NT2/D1 (cell line): ENCODE results near the gene PLCB3.

ENCODE experiments used
- DNase-seq: peaks from one replicate; pipeline ENCODE4 v3.0.0-alpha.2; 2011; ENCODE audit warnings: low read depth, low spot score
- H3K27me3 ChIP-seq: 2 replicates; pipeline ENCODE4 v1.6.0; 2011; ENCODE audit warnings: mild to moderate bottlenecking; ENCODE audit not compliant: insufficient read length, insufficient read depth
- H3K36me3 ChIP-seq: 2 replicates; pipeline ENCODE4 v1.6.1; 2011; ENCODE audit warnings: mild to moderate bottlenecking, low read length, mixed read lengths; ENCODE audit not compliant: insufficient read depth, insufficient read length
- H3K4me1 ChIP-seq: 2 replicates; pipeline ENCODE4 v1.5.1; 2011; ENCODE audit not compliant: insufficient read depth, insufficient read length
- H3K4me3 ChIP-seq: 2 replicates; pipeline ENCODE4 v1.5.1; 2011; ENCODE audit warnings: low read depth; ENCODE audit not compliant: insufficient read length
- H3K9ac ChIP-seq: 2 replicates; pipeline ENCODE4 v1.6.0; 2011; ENCODE audit warnings: low read depth; ENCODE audit not compliant: insufficient read length
- H3K9me3 ChIP-seq: 2 replicates; pipeline ENCODE4 v1.5.1; 2011; ENCODE audit warnings: mild to moderate bottlenecking, low read length; ENCODE audit not compliant: insufficient read depth
- SUZ12 ChIP-seq: IDR thresholded peaks from 2 replicates; pipeline ENCODE4 v1.6.1; 2011; ENCODE audit not compliant: insufficient read length, insufficient read depth; ENCODE audit errors: extremely low read depth
- YY1 ChIP-seq: IDR thresholded peaks from 2 replicates; pipeline ENCODE4 v1.6.1; 2011; ENCODE audit not compliant: insufficient read length, insufficient read depth
- ZNF274 ChIP-seq: IDR thresholded peaks from 2 replicates; pipeline ENCODE4 v1.6.1; 2011; ENCODE audit warnings: mild to moderate bottlenecking, low read depth, low read length

PLCB3 gene

DNA sequence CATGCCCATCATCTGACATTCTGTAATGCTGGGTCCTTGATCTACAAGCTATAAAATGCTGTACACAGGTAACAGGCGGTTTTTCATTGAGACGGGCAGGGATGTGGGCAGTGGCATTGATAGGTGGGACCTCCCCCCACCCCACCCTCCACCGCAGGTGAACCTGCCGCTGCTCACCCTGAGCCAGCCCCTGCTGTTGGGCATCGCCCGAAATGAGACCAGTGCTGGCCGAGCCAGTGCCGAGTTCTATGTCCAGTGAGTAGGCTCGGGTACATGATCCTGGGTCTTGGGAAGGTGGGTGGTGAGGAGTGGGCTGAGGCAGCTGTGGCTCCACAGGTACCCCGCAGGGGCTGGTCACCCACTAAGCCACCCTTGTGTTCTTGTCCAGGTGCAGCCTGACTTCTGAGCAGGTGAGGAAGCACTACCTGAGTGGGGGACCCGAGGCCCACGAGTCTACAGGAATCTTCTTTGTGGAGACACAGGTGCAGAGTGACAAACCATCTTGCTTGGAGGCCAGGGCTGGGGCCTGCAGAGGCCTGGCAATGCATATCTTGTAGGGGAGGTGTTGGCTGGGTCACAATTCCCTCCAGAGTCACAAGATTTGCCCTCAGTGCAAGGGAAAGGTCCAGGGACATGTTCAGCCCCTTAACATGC is 22.1 kb upstream of the PLCB3 start:
- H3K9ac ChIP-seq = peak overlapping the region; percentile 70
- no peak overlapping the region for H3K4me3 ChIP-seq
- peaks cover 14% of the 10 kb centered on the region for H3K36me3 ChIP-seq
- no peaks in the 10 kb centered on the region for H3K9me3 ChIP-seq
- peaks cover 39% of the 10 kb centered on the region for H3K4me1 ChIP-seq
- TF ChIP-seq YY1 (no peak), SUZ12 (no peak), ZNF274 (no peak)
- peaks cover 13% of the 10 kb centered on the region for H3K27me3 ChIP-seq
- no peak for DNase-seq

GRCh38 chr11:64229744-64230170 is 21.6 kb upstream of the PLCB3 start:
- peaks cover 13% of the 10 kb centered on the region for H3K27me3 ChIP-seq
- peaks cover 35% of the 10 kb centered on the region for H3K4me1 ChIP-seq

GRCh38 chr11:64230171-64230984 is 21.0 kb upstream of the PLCB3 start, which contains the start of gene DNAJC4:
Gene DNAJC4 (plus strand): TSS chr11:64230548. CDS start chr11:64230855, 307 bp downstream.
- TF ChIP-seq YY1 (no peak), ZNF274 (no peak), SUZ12 (no peak)
- no peaks in the 10 kb centered on the region for H3K9me3 ChIP-seq
- peak; percentile 92 for DNase-seq
- peaks cover 5% of the 10 kb centered on the region for H3K36me3 ChIP-seq
- H3K4me3 ChIP-seq = peak within 1 kb of the TSS; percentile 83
- H3K27me3 ChIP-seq = peaks cover 13% of the 10 kb centered on the region
- H3K9ac ChIP-seq = peak within 1 kb of the TSS; percentile 89
- peaks cover 35% of the 10 kb centered on the region for H3K4me1 ChIP-seq

More at GRCh38 chr11:64229744-64230170, 21.6 kb upstream of the PLCB3 start:
- peak overlapping the region; percentile 77 for H3K9ac ChIP-seq
- TF ChIP-seq SUZ12 (no peak), ZNF274 (no peak), YY1 (no peak)
- no peaks in the 10 kb centered on the region for H3K9me3 ChIP-seq
- H3K4me3 ChIP-seq = no peak overlapping the region
- no peak for DNase-seq
- peaks cover 9% of the 10 kb centered on the region for H3K36me3 ChIP-seq

DNA sequence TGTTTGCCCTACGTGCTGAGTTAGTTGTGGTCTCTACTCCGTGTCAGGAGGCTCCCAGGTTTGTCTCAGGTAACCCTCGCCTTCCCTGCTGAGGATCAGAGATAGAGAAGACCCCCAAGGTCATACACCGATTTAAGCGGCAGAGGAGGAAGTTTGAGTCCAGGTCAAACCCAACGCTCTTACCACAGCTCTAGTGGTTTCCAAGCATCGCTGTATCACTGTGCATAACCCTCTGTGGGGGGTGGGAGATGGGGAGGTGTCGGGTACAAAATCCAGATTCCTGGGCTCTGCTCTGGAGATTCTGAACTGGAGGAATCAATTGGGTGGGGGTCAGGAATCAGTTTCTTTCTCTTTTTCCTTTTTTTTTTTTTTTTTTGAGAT is 20.4 kb upstream of the PLCB3 start:
- H3K9me3 ChIP-seq = no peaks in the 10 kb centered on the region
- peaks cover 35% of the 10 kb centered on the region for H3K4me1 ChIP-seq
- no peak for DNase-seq
- H3K27me3 ChIP-seq = peaks cover 13% of the 10 kb centered on the region
- no peak for TF ChIP-seq SUZ12
- TF ChIP-seq ZNF274 = no peak
- TF ChIP-seq YY1 = no peak
- H3K36me3 ChIP-seq = peaks cover 7% of the 10 kb centered on the region
- peak overlapping the region; percentile 83 for H3K4me3 ChIP-seq
- H3K9ac ChIP-seq = peak overlapping the region; percentile 89

DNA sequence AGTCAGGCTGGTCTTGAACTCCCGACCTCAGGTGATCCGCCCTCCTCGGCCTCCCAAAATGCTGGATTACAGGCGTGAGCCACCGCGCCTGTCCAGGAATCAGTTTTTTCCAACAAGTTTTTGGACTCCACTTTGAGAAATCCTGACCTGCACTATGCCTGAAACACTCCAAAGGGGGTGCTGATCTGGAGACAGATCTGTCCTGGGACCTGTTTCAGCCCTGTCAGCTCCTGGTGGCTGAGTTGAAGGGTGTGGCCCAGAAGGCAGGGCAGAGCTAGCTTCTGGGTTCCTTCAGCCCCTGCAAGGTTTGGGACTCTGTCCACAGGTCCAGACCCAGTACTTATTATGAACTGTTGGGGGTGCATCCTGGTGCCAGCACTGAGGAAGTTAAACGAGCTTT is 19.8 kb upstream of the PLCB3 start:
- no peaks in the 10 kb centered on the region for H3K9me3 ChIP-seq
- H3K9ac ChIP-seq = peak overlapping the region; percentile 42
- H3K4me1 ChIP-seq = peaks cover 35% of the 10 kb centered on the region
- no peak for DNase-seq
- TF ChIP-seq SUZ12 (no peak), YY1 (no peak), ZNF274 (no peak)
- peaks cover 13% of the 10 kb centered on the region for H3K27me3 ChIP-seq
- H3K36me3 ChIP-seq = peaks cover 9% of the 10 kb centered on the region
- H3K4me3 ChIP-seq = no peak overlapping the region

DNA sequence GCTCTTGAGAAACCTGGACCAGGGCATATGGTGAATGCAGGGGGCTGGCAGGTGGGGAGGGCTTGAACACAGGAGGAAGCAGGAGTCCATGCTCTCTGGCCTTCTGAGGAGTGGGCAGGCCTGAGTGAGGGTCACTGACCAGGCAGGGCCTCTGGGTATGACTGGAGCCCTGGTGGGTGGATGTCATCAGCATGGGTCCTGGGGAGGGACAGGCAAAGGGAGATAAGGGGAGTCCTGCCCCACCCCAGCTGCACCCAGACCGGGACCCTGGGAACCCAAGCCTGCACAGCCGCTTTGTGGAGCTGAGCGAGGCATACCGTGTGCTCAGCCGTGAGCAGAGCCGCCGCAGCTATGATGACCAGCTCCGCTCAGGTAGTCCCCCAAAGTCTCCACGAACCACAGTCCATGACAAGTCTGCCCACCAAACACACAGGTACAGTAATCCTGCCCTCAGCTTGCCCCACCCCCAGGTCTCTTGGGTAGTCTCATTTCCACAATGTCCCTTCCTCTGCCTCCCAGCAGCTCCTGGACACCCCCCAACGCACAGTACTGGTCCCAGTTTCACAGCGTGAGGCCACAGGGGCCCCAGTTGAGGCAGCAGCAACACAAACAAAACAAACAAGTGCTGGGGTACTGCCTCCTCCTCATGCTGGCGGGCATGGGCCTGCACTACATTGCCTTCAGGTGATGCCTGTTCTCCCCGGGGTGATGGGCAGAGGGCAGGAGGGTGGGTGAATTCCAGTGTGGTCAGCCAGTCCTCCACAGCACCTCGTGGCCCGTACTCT is 19.0 kb upstream of the PLCB3 start:
- Histone ChIP-seq H3K9ac (peak overlapping the region; percentile 42), H3K4me1 (peaks cover 26% of the 10 kb centered on the region), H3K27me3 (peaks cover 13% of the 10 kb centered on the region), H3K9me3 (no peaks in the 10 kb centered on the region), H3K36me3 (peaks cover 13% of the 10 kb centered on the region), H3K4me3 (no peak overlapping the region)
- DNase-seq = no peak
- TF ChIP-seq ZNF274 (no peak), SUZ12 (no peak), YY1 (no peak)

- H3K27me3 ChIP-seq = peaks cover 13% of the 10 kb centered on the region
- H3K4me3 ChIP-seq = no peak overlapping the region
- no peak overlapping the region for H3K9ac ChIP-seq
- H3K4me1 ChIP-seq = peaks cover 25% of the 10 kb centered on the region
- TF ChIP-seq ZNF274 (no peak), SUZ12 (no peak), YY1 (no peak)
- no peak for DNase-seq
- no peaks in the 10 kb centered on the region for H3K9me3 ChIP-seq
- peaks cover 18% of the 10 kb centered on the region for H3K36me3 ChIP-seq
Observed at GRCh38 chr11:64232967-64233315, 18.4 kb upstream of the PLCB3 start.
